ENCODE measurements around the gene ANKRD24. TPM values are rescaled to one million over a fixed set of nuclear protein-coding genes. Genes with fewer than 3 reads are reported as not detected.

ANKRD24 gene
- total and polyA plus RNA-seq, 2 experiments from 2014 or later = 3.7 to 18.0 TPM

DNA sequence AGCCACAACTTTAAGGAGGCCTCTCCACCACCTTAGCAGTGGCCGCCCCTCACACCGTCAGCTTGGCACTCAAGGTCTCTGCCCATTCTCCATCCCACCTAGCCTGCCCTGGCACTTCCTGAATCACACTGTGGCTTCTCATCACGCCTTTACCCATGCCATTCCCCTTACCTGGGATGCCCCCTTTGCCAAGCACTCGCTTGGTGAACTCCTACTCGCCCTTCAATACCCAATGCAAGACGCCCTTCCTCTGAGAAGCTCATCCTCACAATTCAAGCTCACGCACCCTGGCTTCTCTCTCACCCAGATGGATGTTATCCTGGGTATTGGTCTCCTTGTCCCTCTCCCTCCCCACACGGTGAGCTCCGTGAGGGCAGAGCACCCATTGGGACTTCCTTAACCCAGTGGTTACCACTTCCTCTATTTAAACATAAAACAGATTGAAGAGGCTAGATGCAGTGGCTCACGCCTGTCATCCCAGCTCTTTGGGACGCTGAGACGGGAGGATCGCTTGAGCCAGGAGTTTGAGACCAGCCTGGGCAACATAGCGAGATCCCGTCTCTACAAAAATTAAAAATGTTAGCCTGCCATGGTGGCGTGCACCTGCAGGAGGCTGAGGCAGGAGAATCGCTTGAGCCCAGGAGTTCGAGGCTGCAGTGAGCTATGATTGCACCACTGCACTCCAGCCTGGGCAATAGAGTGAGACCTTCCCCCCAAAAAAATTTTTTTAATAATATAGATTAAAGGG, 83.9 kb downstream of the ANKRD24 start:
- no peak overlapping the region for H3K4me2 ChIP-seq
- H3K9me3 Mint-ChIP-seq = no peaks in the 10 kb centered on the region
- no peaks in the 10 kb centered on the region for H3K79me2 ChIP-seq (replicated peaks; ENCODE audit: insufficient read depth)
- H3K27ac Mint-ChIP-seq = no peak overlapping the region
- TF ChIP-seq NANOG (IDR thresholded peaks at IDR 0.05; ENCODE audit: borderline replicate concordance) (no peak), POLR2AphosphoS5 (IDR thresholded peaks at IDR 0.05; ENCODE audit: low read depth) (no peak), JUNB (IDR thresholded peaks at IDR 0.05; ENCODE audit: unreplicated experiment) (no peak), STAT1 (IDR thresholded peaks at IDR 0.05; ENCODE audit: unreplicated experiment) (no peak), ZNF114 (CRISPR knock-in tag; IDR thresholded peaks at IDR 0.05) (no peak), CREB1 (CRISPR knock-in tag; IDR thresholded peaks at IDR 0.05; ENCODE audit: low read depth) (no peak), EZH2phosphoT487 (IDR thresholded peaks at IDR 0.05; ENCODE audit: unreplicated experiment) (no peak), ZNF331 (CRISPR knock-in tag; IDR thresholded peaks at IDR 0.05; ENCODE audit: low read depth) (no peak), EZH2 (IDR thresholded peaks at IDR 0.05; ENCODE audit: low read depth, unreplicated experiment) (no peak)
- TF ChIP-seq, protein P1, sequence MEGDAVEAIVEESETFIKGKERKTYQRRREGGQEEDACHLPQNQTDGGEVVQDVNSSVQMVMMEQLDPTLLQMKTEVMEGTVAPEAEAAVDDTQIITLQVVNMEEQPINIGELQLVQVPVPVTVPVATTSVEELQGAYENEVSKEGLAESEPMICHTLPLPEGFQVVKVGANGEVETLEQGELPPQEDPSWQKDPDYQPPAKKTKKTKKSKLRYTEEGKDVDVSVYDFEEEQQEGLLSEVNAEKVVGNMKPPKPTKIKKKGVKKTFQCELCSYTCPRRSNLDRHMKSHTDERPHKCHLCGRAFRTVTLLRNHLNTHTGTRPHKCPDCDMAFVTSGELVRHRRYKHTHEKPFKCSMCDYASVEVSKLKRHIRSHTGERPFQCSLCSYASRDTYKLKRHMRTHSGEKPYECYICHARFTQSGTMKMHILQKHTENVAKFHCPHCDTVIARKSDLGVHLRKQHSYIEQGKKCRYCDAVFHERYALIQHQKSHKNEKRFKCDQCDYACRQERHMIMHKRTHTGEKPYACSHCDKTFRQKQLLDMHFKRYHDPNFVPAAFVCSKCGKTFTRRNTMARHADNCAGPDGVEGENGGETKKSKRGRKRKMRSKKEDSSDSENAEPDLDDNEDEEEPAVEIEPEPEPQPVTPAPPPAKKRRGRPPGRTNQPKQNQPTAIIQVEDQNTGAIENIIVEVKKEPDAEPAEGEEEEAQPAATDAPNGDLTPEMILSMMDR (conservative IDR thresholded peaks at IDR 0.05; ENCODE audit: low read depth in 2 of 2) = no peak
- TF ChIP-seq, protein P2, sequence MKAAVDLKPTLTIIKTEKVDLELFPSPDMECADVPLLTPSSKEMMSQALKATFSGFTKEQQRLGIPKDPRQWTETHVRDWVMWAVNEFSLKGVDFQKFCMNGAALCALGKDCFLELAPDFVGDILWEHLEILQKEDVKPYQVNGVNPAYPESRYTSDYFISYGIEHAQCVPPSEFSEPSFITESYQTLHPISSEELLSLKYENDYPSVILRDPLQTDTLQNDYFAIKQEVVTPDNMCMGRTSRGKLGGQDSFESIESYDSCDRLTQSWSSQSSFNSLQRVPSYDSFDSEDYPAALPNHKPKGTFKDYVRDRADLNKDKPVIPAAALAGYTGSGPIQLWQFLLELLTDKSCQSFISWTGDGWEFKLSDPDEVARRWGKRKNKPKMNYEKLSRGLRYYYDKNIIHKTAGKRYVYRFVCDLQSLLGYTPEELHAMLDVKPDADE (IDR thresholded peaks at IDR 0.05) = no peak
- TF ChIP-seq, protein P3, sequence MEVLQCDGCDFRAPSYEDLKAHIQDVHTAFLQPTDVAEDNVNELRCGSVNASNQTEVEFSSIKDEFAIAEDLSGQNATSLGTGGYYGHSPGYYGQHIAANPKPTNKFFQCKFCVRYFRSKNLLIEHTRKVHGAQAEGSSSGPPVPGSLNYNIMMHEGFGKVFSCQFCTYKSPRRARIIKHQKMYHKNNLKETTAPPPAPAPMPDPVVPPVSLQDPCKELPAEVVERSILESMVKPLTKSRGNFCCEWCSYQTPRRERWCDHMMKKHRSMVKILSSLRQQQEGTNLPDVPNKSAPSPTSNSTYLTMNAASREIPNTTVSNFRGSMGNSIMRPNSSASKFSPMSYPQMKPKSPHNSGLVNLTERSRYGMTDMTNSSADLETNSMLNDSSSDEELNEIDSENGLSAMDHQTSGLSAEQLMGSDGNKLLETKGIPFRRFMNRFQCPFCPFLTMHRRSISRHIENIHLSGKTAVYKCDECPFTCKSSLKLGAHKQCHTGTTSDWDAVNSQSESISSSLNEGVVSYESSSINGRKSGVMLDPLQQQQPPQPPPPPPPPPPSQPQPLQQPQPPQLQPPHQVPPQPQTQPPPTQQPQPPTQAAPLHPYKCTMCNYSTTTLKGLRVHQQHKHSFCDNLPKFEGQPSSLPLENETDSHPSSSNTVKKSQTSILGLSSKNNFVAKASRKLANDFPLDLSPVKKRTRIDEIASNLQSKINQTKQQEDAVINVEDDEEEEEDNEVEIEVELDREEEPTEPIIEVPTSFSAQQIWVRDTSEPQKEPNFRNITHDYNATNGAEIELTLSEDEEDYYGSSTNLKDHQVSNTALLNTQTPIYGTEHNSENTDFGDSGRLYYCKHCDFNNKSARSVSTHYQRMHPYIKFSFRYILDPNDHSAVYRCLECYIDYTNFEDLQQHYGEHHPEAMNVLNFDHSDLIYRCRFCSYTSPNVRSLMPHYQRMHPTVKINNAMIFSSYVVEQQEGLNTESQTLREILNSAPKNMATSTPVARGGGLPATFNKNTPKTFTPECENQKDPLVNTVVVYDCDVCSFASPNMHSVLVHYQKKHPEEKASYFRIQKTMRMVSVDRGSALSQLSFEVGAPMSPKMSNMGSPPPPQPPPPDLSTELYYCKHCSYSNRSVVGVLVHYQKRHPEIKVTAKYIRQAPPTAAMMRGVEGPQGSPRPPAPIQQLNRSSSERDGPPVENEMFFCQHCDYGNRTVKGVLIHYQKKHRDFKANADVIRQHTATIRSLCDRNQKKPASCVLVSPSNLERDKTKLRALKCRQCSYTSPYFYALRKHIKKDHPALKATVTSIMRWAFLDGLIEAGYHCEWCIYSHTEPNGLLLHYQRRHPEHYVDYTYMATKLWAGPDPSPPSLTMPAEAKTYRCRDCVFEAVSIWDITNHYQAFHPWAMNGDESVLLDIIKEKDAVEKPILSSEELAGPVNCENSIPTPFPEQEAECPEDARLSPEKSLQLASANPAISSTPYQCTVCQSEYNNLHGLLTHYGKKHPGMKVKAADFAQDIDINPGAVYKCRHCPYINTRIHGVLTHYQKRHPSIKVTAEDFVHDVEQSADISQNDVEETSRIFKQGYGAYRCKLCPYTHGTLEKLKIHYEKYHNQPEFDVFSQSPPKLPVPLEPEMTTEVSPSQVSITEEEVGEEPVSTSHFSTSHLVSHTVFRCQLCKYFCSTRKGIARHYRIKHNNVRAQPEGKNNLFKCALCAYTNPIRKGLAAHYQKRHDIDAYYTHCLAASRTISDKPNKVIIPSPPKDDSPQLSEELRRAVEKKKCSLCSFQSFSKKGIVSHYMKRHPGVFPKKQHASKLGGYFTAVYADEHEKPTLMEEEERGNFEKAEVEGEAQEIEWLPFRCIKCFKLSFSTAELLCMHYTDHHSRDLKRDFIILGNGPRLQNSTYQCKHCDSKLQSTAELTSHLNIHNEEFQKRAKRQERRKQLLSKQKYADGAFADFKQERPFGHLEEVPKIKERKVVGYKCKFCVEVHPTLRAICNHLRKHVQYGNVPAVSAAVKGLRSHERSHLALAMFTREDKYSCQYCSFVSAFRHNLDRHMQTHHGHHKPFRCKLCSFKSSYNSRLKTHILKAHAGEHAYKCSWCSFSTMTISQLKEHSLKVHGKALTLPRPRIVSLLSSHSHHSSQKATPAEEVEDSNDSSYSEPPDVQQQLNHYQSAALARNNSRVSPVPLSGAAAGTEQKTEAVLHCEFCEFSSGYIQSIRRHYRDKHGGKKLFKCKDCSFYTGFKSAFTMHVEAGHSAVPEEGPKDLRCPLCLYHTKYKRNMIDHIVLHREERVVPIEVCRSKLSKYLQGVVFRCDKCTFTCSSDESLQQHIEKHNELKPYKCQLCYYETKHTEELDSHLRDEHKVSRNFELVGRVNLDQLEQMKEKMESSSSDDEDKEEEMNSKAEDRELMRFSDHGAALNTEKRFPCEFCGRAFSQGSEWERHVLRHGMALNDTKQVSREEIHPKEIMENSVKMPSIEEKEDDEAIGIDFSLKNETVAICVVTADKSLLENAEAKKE (CRISPR knock-in tag; IDR thresholded peaks at IDR 0.05) = no peak
- TF ChIP-seq, protein P4, sequence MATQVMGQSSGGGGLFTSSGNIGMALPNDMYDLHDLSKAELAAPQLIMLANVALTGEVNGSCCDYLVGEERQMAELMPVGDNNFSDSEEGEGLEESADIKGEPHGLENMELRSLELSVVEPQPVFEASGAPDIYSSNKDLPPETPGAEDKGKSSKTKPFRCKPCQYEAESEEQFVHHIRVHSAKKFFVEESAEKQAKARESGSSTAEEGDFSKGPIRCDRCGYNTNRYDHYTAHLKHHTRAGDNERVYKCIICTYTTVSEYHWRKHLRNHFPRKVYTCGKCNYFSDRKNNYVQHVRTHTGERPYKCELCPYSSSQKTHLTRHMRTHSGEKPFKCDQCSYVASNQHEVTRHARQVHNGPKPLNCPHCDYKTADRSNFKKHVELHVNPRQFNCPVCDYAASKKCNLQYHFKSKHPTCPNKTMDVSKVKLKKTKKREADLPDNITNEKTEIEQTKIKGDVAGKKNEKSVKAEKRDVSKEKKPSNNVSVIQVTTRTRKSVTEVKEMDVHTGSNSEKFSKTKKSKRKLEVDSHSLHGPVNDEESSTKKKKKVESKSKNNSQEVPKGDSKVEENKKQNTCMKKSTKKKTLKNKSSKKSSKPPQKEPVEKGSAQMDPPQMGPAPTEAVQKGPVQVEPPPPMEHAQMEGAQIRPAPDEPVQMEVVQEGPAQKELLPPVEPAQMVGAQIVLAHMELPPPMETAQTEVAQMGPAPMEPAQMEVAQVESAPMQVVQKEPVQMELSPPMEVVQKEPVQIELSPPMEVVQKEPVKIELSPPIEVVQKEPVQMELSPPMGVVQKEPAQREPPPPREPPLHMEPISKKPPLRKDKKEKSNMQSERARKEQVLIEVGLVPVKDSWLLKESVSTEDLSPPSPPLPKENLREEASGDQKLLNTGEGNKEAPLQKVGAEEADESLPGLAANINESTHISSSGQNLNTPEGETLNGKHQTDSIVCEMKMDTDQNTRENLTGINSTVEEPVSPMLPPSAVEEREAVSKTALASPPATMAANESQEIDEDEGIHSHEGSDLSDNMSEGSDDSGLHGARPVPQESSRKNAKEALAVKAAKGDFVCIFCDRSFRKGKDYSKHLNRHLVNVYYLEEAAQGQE (IDR thresholded peaks at IDR 0.05; ENCODE audit: unreplicated experiment) = no peak
- H3K36me3 Mint-ChIP-seq (ENCODE audit: low read depth) = peaks cover 34% of the 10 kb centered on the region
- H4K20me1 ChIP-seq (replicated peaks; ENCODE audit: insufficient read depth) = no peaks in the 10 kb centered on the region; the same call in 1 of the 2 replicates
- ATAC-seq (no peak), DNase-seq (ENCODE audit: low spot score) (no peak)
- H3K4me1 ChIP-seq (ENCODE audit: insufficient read depth) = no peaks in the 10 kb centered on the region
- no peak overlapping the region for H3K4me3 ChIP-seq
- no peak overlapping the region; the same call in 2 of the 3 replicates for H3K4me3 Mint-ChIP-seq
- H3K36me3 ChIP-seq (ENCODE audit: insufficient read depth) = no peaks in the 10 kb centered on the region; the same call in 1 of the 2 replicates
- H3F3A ChIP-seq (replicated peaks; ENCODE audit: low read depth) = no peaks in the 10 kb centered on the region; the same call in 1 of the 2 replicates
- no peaks in the 10 kb centered on the region for H3K9me2 ChIP-seq (ENCODE audit: insufficient read depth)
- no peaks in the 10 kb centered on the region for H3K27me3 ChIP-seq (ENCODE audit: insufficient read depth)
- H3K27me3 Mint-ChIP-seq (ENCODE audit: insufficient read depth, low read depth, poor library complexity) = peaks cover 13% of the 10 kb centered on the region
- 0 out of 3 replicates have a peak, but pooled peaks cover 3% of the 10 kb centered on the region for H3K4me1 Mint-ChIP-seq
- H2AFZ ChIP-seq = no peak overlapping the region
- no peak overlapping the region for H3K27ac ChIP-seq (ENCODE audit: low read depth)
